Anterior cingulate cortex (tissue), 58 donors: ENCODE results near the gene DIAPH2.

ENCODE experiments used
- DNase-seq, 58 donors: peaks; one replicate each; lab custom pipeline; 2025; lab: John Stamatoyannopoulos, UW

Gene DIAPH2

GRCh38 chrX:97619499-97619898 is 934.9 kb downstream of the DIAPH2 start:
- no peak for DNase-seq

DNA sequence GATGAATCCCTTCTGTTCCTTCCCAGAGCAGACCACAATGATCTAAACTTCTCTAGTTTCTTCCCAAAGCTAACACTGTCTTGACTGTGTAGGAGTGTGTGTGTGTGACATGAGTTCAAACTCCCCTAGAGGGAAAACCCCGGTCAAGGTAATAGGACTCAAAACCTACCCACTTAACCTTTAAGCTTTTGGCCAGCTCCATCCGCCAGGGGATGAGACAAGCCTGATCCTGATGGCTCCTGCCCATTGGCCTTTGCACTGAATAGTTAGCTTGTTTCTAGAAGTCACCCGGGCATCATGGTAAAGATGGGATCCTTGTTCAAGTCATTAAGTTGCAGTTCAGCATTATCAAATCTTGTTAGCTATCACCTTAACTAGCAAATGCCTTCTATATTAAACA is 937.5 kb downstream of the DIAPH2 start:
- DNase-seq, result no peak

- no peak for DNase-seq
Measured at GRCh38 chrX:97628326-97628725, 943.7 kb downstream of the DIAPH2 start.

DNA sequence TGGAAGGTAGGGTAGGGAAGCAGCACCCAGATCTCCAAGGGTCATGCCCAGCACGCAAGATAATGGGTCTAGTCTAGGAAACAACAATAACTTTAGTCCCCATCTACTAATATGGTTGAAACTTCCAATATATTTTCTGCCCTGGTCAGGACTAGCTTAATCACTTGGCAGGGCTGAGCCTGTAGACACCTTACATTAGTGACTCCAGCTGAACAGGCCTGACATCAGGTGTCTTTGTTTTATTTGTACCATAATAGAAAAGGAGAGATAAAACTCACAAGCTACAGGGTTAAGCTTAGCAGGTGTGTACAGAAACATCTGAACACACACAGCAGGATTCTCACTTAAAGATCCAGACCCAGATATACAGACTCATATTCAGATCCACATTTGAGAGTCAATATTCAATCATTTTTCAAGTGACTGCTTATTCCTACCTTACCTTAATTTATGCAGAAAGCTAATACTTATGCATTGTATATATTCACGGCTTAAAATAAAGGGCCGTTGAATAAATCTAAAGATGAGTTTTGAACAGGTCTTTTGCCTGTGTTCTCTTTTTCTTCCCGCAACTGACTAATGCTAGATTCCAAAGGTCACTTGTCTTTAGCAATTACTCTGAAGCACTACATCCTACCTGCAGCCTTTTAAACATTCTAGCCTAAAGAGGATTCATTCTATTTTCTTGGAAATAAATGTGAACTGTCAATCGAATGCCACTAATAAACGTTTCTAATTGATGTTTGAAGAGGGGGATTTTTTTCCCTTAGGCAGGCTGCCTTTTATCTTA is 944.4 kb downstream of the DIAPH2 start:
- no peak for DNase-seq

GRCh38 chrX:97629597-97629985 is 944.9 kb downstream of the DIAPH2 start:
- no peak for DNase-seq

- no peak for DNase-seq
Measured at GRCh38 chrX:97633798-97634197, 949.2 kb downstream of the DIAPH2 start.

- no peak for DNase-seq
Measured at GRCh38 chrX:97636473-97637140, 952.0 kb downstream of the DIAPH2 start.

DNA sequence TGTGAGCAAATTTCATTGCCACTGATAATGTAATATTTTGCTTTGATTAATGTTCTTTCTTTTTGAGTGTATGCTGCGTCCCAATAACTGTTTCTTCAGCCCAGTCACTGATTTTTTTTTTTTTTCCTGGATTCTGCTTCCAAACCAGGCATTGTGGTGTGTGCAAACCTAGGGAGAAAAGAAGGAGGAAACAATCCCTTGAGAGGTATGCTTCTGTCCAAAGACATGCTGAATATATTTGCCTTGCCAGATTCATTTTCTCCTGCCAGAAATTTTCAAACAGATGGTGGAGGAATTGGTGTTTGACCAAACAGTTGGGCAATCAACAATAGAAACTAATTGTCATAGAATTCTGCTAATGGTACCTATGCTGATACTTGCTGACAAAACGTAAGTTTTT is 952.6 kb downstream of the DIAPH2 start:
- no peak for DNase-seq

DNA sequence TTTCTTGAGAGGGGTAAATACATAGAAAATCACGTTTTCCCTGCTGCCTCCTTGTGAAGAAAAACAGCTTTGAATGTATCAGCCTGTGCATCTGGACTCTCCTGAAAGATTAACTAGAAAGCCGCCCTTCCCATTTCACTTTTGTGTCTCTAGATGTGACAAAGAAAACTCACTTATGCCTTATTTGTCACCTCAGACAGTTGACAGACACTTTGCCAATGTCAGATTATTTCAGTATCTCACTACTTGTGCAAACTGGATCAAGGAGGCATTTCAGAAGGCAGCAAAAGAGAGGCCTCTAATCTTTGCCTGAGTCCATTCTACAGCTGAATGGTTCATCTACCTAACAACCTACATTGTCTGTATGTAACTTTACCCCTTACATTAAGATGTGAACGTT is 954.0 kb downstream of the DIAPH2 start:
- no peak for DNase-seq

- DNase-seq, result no peak
Measured at GRCh38 chrX:97639526-97639925, 954.9 kb downstream of the DIAPH2 start.
